Measurements from ENCODE around the gene RBM6. TPM values are rescaled to one million over a fixed set of nuclear protein-coding genes. Genes with fewer than 3 reads are reported as not detected.

RBM6 gene
- total and polyA plus RNA-seq, 5 donors = 43.2 to 53.1 (median 49.5) TPM

- 55% methylated on average over 16 of the region's 16 CpGs for WGBS
- intact Hi-C loops (cut with DNase I) = loop anchor here in 2 of 4 donors (10.0 kb wide), 1 partner anchor 148 kb away; the partner anchor contains the start of gene LSMEM2 (in 2 of the 2)
- ATAC-seq = no peak
These were observed 186.6 kb downstream of the RBM6 start for GRCh38 chr3:50126287-50127211.

More at GRCh38 chr3:50126287-50127211, 186.6 kb downstream of the RBM6 start:
- Histone ChIP-seq H3K4me3 (ENCODE audit: low read length) (no peak overlapping the region), H3K9me3 (ENCODE audit: control insufficient read depth, low read length) (no peaks in the 10 kb centered on the region), H3K27me3 (ENCODE audit: control insufficient read depth, insufficient read depth) (no peaks in the 10 kb centered on the region), H3K4me1 (ENCODE audit: control insufficient read depth, insufficient read depth, low read length) (no peaks in the 10 kb centered on the region), H3K27ac (ENCODE audit: low read length) (no peak overlapping the region)
- peak in 1 of 3 donors; percentile 55 for DNase-seq

Other genes starting within 250 kb of the RBM6 start
- gene AMIGO3, start 220.5 kb upstream of the RBM6 start, total RNA-seq = under 1 TPM in 1 of 4 donors, not detected in 3; 0.09 TPM
- gene AMIGO3, start 220.5 kb upstream of the RBM6 start, polyA plus RNA-seq = 0.57 TPM
- 10 to 100 TPM; 12.6 to 34.7 (median 19.6) TPM for gene GMPPB, start 216.2 kb upstream of the RBM6 start, total RNA-seq
- 13.2 TPM for gene GMPPB, start 216.2 kb upstream of the RBM6 start, polyA plus RNA-seq
- 10 to 100 TPM; 18.4 to 24.0 (median 21.7) TPM for gene IP6K1, start 153.6 kb upstream of the RBM6 start, total RNA-seq
- 14.6 TPM for gene IP6K1, start 153.6 kb upstream of the RBM6 start, polyA plus RNA-seq
- gene CDHR4, start 140.3 kb upstream of the RBM6 start, total RNA-seq = under 1 TPM in 1 of 4 donors, not detected in 3; 0.29 TPM
- gene CDHR4, start 140.3 kb upstream of the RBM6 start, polyA plus RNA-seq = 0.07 TPM
- gene INKA1, start 136.9 kb upstream of the RBM6 start, total RNA-seq = 1 to 10 TPM; 2.2 to 6.4 (median 4.6) TPM
- 3.9 TPM for gene INKA1, start 136.9 kb upstream of the RBM6 start, polyA plus RNA-seq
- gene UBA7, start 126.2 kb upstream of the RBM6 start, total RNA-seq = 10 to 100 TPM; 25.5 to 40.5 (median 38.2) TPM
- 25.1 TPM for gene UBA7, start 126.2 kb upstream of the RBM6 start, polyA plus RNA-seq
- gene TRAIP, start 83.6 kb upstream of the RBM6 start, total RNA-seq = 1 to 10 TPM in 3 of 4 donors, under 1 TPM in 1; 0.68 to 1.5 (median 1.3) TPM
- gene TRAIP, start 83.6 kb upstream of the RBM6 start, polyA plus RNA-seq = 0.81 TPM
- gene CAMKV, start 70.2 kb upstream of the RBM6 start, total RNA-seq = not detected
- gene CAMKV, start 70.2 kb upstream of the RBM6 start, polyA plus RNA-seq = not detected
- gene MST1R, start 36.3 kb upstream of the RBM6 start, total RNA-seq = 1 to 10 TPM in 3 of 4 donors, under 1 TPM in 1; 0.94 to 2.7 (median 2.1) TPM
- 1.9 TPM for gene MST1R, start 36.3 kb upstream of the RBM6 start, polyA plus RNA-seq
- gene MON1A, start 10.3 kb upstream of the RBM6 start, total RNA-seq = 1 to 10 TPM; 7.4 to 9.0 (median 8.0) TPM
- gene MON1A, start 10.3 kb upstream of the RBM6 start, polyA plus RNA-seq = 8.2 TPM
- gene RBM5, start 148.8 kb downstream of the RBM6 start, total RNA-seq = 10 to 100 TPM; 67.1 to 83.8 (median 76.6) TPM
- 54.9 TPM for gene RBM5, start 148.8 kb downstream of the RBM6 start, polyA plus RNA-seq
- gene SEMA3F, start 215.2 kb downstream of the RBM6 start, total RNA-seq = 10 to 100 TPM in 2 of 4 donors, 1 to 10 TPM in 2; 7.3 to 15.2 (median 9.4) TPM
- gene SEMA3F, start 215.2 kb downstream of the RBM6 start, polyA plus RNA-seq = 10.2 TPM